ENCODE measurements around the gene RHOBTB1. TPM values are rescaled to one million over a fixed set of nuclear protein-coding genes. Genes with fewer than 3 reads are reported as not detected.

The RHOBTB1 gene
- total and polyA plus RNA-seq, 2 donors (not counting 1 experiment from before 2014, with no cell fraction given): 19.8 to 42.6 TPM

DNA sequence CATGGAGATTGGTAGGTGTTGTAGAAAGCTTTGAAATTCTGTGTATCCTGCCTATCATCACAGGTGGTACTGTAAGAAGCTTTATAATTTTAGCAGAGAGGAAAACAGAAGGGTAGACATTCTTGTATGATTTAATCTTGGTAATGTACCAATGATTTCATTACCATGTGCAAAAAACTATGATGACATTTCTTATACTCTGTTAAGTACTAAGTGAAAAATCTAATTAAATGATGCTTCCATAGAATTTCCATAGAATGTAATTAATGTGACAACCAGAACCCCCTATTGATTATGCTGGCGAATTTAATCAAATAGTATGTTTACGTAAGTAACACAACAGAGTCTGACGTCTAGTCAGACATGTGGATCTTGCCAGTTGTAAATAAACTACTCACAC, 16.0 kb upstream of the RHOBTB1 start:
- no peak overlapping the region for H3K27ac ChIP-seq (ENCODE audit: insufficient read depth, low read length)
- H3K4me2 ChIP-seq (ENCODE audit: extremely low read depth, insufficient read depth, low read length): no peak overlapping the region
- peaks cover 21% of the 10 kb centered on the region for H3K4me1 ChIP-seq (ENCODE audit: control insufficient read depth, extremely low read depth, insufficient read depth, low read length)
- H3K9me3 ChIP-seq (ENCODE audit: control insufficient read depth, insufficient read depth, low read depth, low read length): no peaks in the 10 kb centered on the region
- H4K20me1 ChIP-seq (ENCODE audit: control insufficient read depth, extremely low read depth, insufficient read depth, low read length): no peaks in the 10 kb centered on the region
- H3K9ac ChIP-seq (ENCODE audit: insufficient read depth, low read length): no peak overlapping the region
- H3K36me3 ChIP-seq (ENCODE audit: control insufficient read depth, insufficient read depth, low read length): no peaks in the 10 kb centered on the region
- TF ChIP-seq, protein P1, sequence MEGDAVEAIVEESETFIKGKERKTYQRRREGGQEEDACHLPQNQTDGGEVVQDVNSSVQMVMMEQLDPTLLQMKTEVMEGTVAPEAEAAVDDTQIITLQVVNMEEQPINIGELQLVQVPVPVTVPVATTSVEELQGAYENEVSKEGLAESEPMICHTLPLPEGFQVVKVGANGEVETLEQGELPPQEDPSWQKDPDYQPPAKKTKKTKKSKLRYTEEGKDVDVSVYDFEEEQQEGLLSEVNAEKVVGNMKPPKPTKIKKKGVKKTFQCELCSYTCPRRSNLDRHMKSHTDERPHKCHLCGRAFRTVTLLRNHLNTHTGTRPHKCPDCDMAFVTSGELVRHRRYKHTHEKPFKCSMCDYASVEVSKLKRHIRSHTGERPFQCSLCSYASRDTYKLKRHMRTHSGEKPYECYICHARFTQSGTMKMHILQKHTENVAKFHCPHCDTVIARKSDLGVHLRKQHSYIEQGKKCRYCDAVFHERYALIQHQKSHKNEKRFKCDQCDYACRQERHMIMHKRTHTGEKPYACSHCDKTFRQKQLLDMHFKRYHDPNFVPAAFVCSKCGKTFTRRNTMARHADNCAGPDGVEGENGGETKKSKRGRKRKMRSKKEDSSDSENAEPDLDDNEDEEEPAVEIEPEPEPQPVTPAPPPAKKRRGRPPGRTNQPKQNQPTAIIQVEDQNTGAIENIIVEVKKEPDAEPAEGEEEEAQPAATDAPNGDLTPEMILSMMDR (conservative IDR thresholded peaks at IDR 0.05 in 1 of 2, IDR thresholded peaks at IDR 0.05 in 1 of 2; ENCODE audit: low read depth in 1 of 2, low read length in 2 of 2): no peak
- TF ChIP-seq EZH2 (IDR thresholded peaks at IDR 0.05; ENCODE audit: low read length, missing control alignments): no peak
- H2AFZ ChIP-seq (ENCODE audit: low read length): no peak overlapping the region
- no peak overlapping the region for H3K4me3 ChIP-seq (replicated peaks in 1 of 4; ENCODE audit: control extremely low read depth in 1 of 4, insufficient read depth in 1 of 4, low read depth in 3 of 4, low read length in 4 of 4)
- H3K79me2 ChIP-seq (ENCODE audit: control insufficient read depth, insufficient read depth, low read length): no peaks in the 10 kb centered on the region
- no peak for DNase-seq (ENCODE audit: low read depth in 2 of 2)
- no peaks in the 10 kb centered on the region for H3K27me3 ChIP-seq (ENCODE audit: control insufficient read depth, insufficient read depth, low read length)

GRCh38 chr10:60958892-60959601, 15.1 kb upstream of the RHOBTB1 start:
- peak; percentile 51 to 71 for DNase-seq (ENCODE audit: low read depth in 2 of 2)
- Histone ChIP-seq H4K20me1 (ENCODE audit: control insufficient read depth, extremely low read depth, insufficient read depth, low read length) (no peaks in the 10 kb centered on the region), H2AFZ (ENCODE audit: low read length) (peak overlapping the region; percentile 6), H3K9me3 (ENCODE audit: control insufficient read depth, insufficient read depth, low read depth, low read length) (no peaks in the 10 kb centered on the region), H3K27ac (ENCODE audit: insufficient read depth, low read length) (no peak overlapping the region), H3K9ac (ENCODE audit: insufficient read depth, low read length) (no peak overlapping the region), H3K79me2 (ENCODE audit: control insufficient read depth, insufficient read depth, low read length) (no peaks in the 10 kb centered on the region), H3K36me3 (ENCODE audit: control insufficient read depth, insufficient read depth, low read length) (no peaks in the 10 kb centered on the region), H3K4me3 (replicated peaks in 1 of 4; ENCODE audit: control extremely low read depth in 1 of 4, insufficient read depth in 1 of 4, low read depth in 3 of 4, low read length in 4 of 4) (no peak overlapping the region), H3K27me3 (ENCODE audit: control insufficient read depth, insufficient read depth, low read length) (no peaks in the 10 kb centered on the region), H3K4me2 (ENCODE audit: extremely low read depth, insufficient read depth, low read length) (peak overlapping the region; percentile 38), H3K4me1 (ENCODE audit: control insufficient read depth, extremely low read depth, insufficient read depth, low read length) (peaks cover 18% of the 10 kb centered on the region)
- TF ChIP-seq EZH2 (IDR thresholded peaks at IDR 0.05; ENCODE audit: low read length, missing control alignments): no peak
- TF ChIP-seq, protein P1 (conservative IDR thresholded peaks at IDR 0.05 in 1 of 2, IDR thresholded peaks at IDR 0.05 in 1 of 2; ENCODE audit: low read depth in 1 of 2, low read length in 2 of 2): no peak

GRCh38 chr10:60957667-60958221, 13.8 kb upstream of the RHOBTB1 start:
- Histone ChIP-seq H3K27me3 (ENCODE audit: control insufficient read depth, insufficient read depth, low read length) (no peaks in the 10 kb centered on the region), H3K9ac (ENCODE audit: insufficient read depth, low read length) (no peak overlapping the region), H4K20me1 (ENCODE audit: control insufficient read depth, extremely low read depth, insufficient read depth, low read length) (no peaks in the 10 kb centered on the region), H3K4me2 (ENCODE audit: extremely low read depth, insufficient read depth, low read length) (no peak overlapping the region), H2AFZ (ENCODE audit: low read length) (no peak overlapping the region), H3K4me1 (ENCODE audit: control insufficient read depth, extremely low read depth, insufficient read depth, low read length) (peaks cover 9% of the 10 kb centered on the region), H3K27ac (ENCODE audit: insufficient read depth, low read length) (no peak overlapping the region), H3K79me2 (ENCODE audit: control insufficient read depth, insufficient read depth, low read length) (no peaks in the 10 kb centered on the region), H3K4me3 (replicated peaks in 1 of 4; ENCODE audit: control extremely low read depth in 1 of 4, insufficient read depth in 1 of 4, low read depth in 3 of 4, low read length in 4 of 4) (no peak overlapping the region), H3K36me3 (ENCODE audit: control insufficient read depth, insufficient read depth, low read length) (no peaks in the 10 kb centered on the region), H3K9me3 (ENCODE audit: control insufficient read depth, insufficient read depth, low read depth, low read length) (no peaks in the 10 kb centered on the region)
- DNase-seq (ENCODE audit: low read depth in 2 of 2): no peak
- TF ChIP-seq EZH2 (IDR thresholded peaks at IDR 0.05; ENCODE audit: low read length, missing control alignments): no peak
- TF ChIP-seq, protein P1 (conservative IDR thresholded peaks at IDR 0.05 in 1 of 2, IDR thresholded peaks at IDR 0.05 in 1 of 2; ENCODE audit: low read depth in 1 of 2, low read length in 2 of 2): no peak
